Ishikawa (cell line): ENCODE measurements around the gene NLRP9.

ENCODE experiments used
- CEBPB ChIP-seq: IDR thresholded peaks from 2 replicates; pipeline ENCODE4 v1.6.1; 2012
- CREB1 ChIP-seq: IDR thresholded peaks from 2 replicates; pipeline ENCODE4 v1.6.1; 2012; ENCODE audit warnings: low read depth
- EGR1 ChIP-seq: IDR thresholded peaks from 2 replicates; pipeline ENCODE4 v1.6.1; 2012
- EP300 ChIP-seq: IDR thresholded peaks from 2 replicates; pipeline ENCODE4 v1.6.1; 2012; ENCODE audit warnings: borderline replicate concordance
- FOXM1 ChIP-seq: IDR thresholded peaks from 2 replicates; pipeline ENCODE4 v1.6.1; 2012; ENCODE audit warnings: low read depth, borderline replicate concordance
- MAX ChIP-seq: IDR thresholded peaks from 2 replicates; pipeline ENCODE4 v1.6.1; 2012
- NFIC ChIP-seq: IDR thresholded peaks from 2 replicates; pipeline ENCODE4 v1.6.1; 2012
- RAD21 ChIP-seq: IDR thresholded peaks from 2 replicates; pipeline ENCODE4 v1.6.1; 2012; ENCODE audit warnings: low read depth
- TAF1 ChIP-seq: IDR thresholded peaks from 2 replicates; pipeline ENCODE4 v1.6.1; 2012; ENCODE audit warnings: low read depth, mild to moderate bottlenecking
- TCF12 ChIP-seq: IDR thresholded peaks from 2 replicates; pipeline ENCODE4 v1.6.1; 2012; ENCODE audit warnings: low read depth
- TEAD4 ChIP-seq: IDR thresholded peaks from 2 replicates; pipeline ENCODE4 v1.6.1; 2012
- YY1 ChIP-seq: IDR thresholded peaks from 2 replicates; pipeline ENCODE4 v1.6.1; 2012; ENCODE audit warnings: low read depth
- ZBTB7A ChIP-seq: IDR thresholded peaks from 2 replicates; pipeline ENCODE4 v1.6.1; 2012; ENCODE audit warnings: low read depth
- TF ChIP-seq, protein P1 (sequence below): IDR thresholded peaks from 2 replicates; pipeline ENCODE4 v1.6.1; 2012
- TF ChIP-seq, protein P2 (sequence below): IDR thresholded peaks from 2 replicates; pipeline ENCODE4 v1.6.1; 2012; ENCODE audit warnings: low read depth, mild to moderate bottlenecking

NLRP9 gene

GRCh38 chr19:55684946-55685681 is 53.1 kb downstream of the NLRP9 start:
- no peak for TF ChIP-seq ZBTB7A
- no peak for TF ChIP-seq YY1
- TF ChIP-seq EGR1, result no peak

DNA sequence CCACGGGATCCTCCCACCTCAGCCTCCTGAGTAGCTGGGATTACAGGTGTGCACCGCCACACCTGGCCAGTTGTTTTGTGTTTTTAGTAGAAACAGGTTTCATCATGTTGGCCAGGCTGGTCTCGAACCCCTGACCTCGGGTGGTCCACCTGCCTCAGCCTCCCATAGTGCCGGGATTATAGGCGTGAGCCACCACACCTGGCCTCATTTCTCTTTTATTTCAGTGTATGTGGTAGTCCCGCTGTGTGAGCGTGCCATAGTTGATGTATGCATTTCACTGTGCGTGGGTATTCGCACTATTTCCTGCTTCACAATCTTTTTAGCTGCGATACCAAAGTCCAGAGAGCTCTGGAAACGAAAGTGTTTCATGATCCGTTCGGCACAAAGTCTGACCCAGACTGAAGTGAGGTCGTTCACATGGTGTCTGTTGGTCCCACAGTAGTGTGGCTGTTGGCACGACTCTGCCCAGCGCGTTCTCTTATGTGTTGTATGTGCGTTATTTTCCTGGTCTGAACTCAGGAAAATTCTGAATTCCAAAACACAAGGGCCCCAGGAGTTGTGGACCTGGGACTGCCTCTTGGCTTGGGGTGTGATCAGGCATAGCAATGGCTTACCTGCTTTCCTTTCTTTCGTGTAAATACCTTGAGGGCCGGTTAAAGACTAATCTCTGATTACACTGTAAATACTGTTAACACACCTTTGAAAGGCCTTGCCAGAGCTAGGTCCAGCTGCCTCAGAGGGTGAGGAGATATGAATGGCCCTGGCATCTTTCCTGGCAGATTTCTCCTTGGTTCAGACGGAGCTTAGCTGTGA is 54.5 kb downstream of the NLRP9 start:
- TF ChIP-seq EP300, result no peak
- no peak for TF ChIP-seq YY1
- no peak for TF ChIP-seq CEBPB
- TF ChIP-seq, protein P1, sequence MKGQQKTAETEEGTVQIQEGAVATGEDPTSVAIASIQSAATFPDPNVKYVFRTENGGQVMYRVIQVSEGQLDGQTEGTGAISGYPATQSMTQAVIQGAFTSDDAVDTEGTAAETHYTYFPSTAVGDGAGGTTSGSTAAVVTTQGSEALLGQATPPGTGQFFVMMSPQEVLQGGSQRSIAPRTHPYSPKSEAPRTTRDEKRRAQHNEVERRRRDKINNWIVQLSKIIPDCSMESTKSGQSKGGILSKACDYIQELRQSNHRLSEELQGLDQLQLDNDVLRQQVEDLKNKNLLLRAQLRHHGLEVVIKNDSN, result no peak

DNA sequence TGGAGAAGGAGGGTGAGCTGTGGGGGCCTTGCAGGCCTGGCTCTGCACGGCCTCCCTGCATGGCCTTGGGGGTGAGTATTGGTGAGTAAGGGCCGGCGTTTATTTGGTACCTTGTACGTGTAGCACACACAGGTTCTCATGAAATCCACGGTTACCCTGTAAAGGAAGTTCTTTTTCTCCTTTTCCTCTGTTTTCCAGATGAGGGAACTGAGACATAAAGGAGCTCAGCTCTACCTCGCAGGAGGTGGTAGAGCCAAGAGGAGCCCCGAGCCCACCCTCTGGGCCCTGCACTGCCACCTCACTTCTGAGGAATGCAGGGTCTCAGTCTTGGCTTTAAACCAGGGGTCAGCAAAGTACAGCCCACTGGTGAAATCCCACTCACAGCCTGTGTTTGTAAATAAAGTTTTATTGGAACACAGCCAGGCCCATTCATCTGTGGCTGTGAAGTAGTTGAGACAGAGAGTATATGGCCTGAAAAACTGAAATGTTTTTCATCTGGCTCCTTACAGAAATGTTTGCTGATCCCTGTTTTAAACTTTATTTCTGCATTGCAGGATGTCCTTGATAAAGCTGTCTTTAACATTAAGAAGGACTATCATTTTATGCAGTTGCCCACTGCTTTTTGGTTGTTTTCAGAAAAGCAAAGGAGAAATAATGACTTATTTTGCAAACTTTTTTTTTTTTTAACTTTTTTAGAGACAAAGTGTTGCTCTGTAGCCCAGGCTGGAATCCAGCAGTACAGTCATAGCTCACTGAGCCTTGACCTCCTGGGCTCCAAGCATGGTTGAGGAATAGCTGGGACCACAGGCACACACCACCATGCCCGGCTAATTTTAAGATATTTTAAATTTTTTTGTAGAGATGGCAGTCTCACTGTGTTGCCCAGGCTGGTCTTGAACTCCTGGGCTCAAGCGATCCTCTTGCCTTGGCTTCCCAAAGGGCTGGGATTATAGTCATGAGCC is 56.8 kb downstream of the NLRP9 start:
- TF ChIP-seq TAF1, result no peak
- TF ChIP-seq NFIC, result 0 out of 2 replicates have a peak, but pooled peaks have one; percentile 6
- TF ChIP-seq FOXM1, result no peak
- TF ChIP-seq EGR1, result no peak

DNA sequence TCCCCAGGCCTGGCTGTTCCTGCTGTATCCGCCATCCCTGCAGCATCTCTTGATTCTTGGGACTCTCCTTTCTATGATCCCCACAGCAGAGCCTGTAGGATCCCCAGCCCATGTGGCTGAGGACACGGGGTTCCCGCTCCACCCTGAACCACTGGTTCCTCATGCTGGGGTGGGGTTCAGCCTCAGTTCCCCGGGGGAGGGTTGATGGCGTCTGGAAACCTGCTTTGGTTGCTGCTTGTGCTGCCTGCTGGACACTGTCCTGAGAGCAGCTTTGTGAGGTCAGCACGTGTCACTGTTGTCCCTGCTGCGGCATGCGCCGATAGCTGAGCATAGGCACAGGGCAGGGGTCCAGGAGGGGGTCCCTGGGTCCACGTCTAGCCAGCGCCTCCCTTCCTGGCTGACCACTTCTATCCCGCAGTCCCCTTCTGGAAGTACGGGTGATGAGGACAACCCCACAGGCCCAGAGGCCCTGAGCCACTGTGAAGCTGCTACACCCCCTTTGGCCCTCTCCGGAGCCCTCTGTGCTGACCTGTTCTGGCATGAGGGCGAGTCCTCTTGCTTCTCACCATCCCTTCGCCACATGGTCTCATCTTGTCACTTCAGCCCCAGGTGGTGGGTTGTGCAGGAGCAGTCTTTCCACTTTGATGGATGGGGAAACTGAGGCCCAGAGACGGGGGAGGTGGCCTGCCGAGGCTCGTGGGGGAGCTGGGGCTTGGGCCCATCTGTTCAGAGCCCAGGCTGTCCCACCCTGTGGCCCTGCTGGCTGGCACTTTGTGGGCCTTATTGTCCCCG is 57.7 kb downstream of the NLRP9 start:
- TF ChIP-seq CREB1 (no peak), TEAD4 (no peak), YY1 (no peak), EP300 (no peak), FOXM1 (no peak), RAD21 (no peak), TCF12 (no peak), TAF1 (no peak), MAX (no peak), ZBTB7A (no peak), EGR1 (no peak), CEBPB (no peak), NFIC (no peak)
- TF ChIP-seq, protein P2, sequence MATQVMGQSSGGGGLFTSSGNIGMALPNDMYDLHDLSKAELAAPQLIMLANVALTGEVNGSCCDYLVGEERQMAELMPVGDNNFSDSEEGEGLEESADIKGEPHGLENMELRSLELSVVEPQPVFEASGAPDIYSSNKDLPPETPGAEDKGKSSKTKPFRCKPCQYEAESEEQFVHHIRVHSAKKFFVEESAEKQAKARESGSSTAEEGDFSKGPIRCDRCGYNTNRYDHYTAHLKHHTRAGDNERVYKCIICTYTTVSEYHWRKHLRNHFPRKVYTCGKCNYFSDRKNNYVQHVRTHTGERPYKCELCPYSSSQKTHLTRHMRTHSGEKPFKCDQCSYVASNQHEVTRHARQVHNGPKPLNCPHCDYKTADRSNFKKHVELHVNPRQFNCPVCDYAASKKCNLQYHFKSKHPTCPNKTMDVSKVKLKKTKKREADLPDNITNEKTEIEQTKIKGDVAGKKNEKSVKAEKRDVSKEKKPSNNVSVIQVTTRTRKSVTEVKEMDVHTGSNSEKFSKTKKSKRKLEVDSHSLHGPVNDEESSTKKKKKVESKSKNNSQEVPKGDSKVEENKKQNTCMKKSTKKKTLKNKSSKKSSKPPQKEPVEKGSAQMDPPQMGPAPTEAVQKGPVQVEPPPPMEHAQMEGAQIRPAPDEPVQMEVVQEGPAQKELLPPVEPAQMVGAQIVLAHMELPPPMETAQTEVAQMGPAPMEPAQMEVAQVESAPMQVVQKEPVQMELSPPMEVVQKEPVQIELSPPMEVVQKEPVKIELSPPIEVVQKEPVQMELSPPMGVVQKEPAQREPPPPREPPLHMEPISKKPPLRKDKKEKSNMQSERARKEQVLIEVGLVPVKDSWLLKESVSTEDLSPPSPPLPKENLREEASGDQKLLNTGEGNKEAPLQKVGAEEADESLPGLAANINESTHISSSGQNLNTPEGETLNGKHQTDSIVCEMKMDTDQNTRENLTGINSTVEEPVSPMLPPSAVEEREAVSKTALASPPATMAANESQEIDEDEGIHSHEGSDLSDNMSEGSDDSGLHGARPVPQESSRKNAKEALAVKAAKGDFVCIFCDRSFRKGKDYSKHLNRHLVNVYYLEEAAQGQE, result no peak
- TF ChIP-seq, protein P1, result no peak

GRCh38 chr19:55679343-55680257 is 58.6 kb downstream of the NLRP9 start:
- TF ChIP-seq, protein P1, result no peak
- no peak for TF ChIP-seq ZBTB7A
- TF ChIP-seq YY1, result no peak
- TF ChIP-seq RAD21, result no peak
- no peak for TF ChIP-seq CREB1
- no peak for TF ChIP-seq FOXM1
- no peak for TF ChIP-seq EGR1
- TF ChIP-seq TEAD4, result no peak
- TF ChIP-seq CEBPB, result no peak
- TF ChIP-seq NFIC, result no peak
- no peak for TF ChIP-seq TCF12
